Stimulated activated effector memory CD8-positive, alpha-beta T cell treated with anti-CD3 and anti-CD28 coated beads, Interleukin-12 subunit alpha, Interleukin-12 subunit beta, amount 100 ng/mL, for 72 hours (primary cell): ENCODE data around the gene RAN.
"Not testable (repeated sequence)": the region's sequence is repeated elsewhere in the genome, so short reads cannot be mapped to it uniquely, and the experiment has no call there.

Experiments
- ATAC-seq: fragments of 150-1000 bp; cut with Tn5 transposase; 2 replicates; pipeline ENCODE4 v1.10.0; 2021
- DNase-seq, 2 donors: peaks; one replicate each; pipeline ENCODE4 v3.0.0; 2021 to 2022; ENCODE audit warnings: low spot score in 2 of 2
- H3K27ac Mint-ChIP-seq: one replicate; pipeline ENCODE4 v1.8.0; 2022; ENCODE audit warnings: mild to moderate bottlenecking, mixed read lengths
- H3K36me3 Mint-ChIP-seq: one replicate; pipeline ENCODE4 v1.8.0; 2022; ENCODE audit warnings: mild to moderate bottlenecking, mixed read lengths
- H3K4me1 Mint-ChIP-seq: one replicate; pipeline ENCODE4 v1.8.0; 2022; ENCODE audit warnings: mixed read lengths
- H3K4me3 Mint-ChIP-seq: one replicate; pipeline ENCODE4 v1.8.0; 2022; ENCODE audit warnings: mild to moderate bottlenecking, mixed read lengths
- H3K9me3 Mint-ChIP-seq: one replicate; pipeline ENCODE4 v1.8.0; 2022; ENCODE audit warnings: mixed read lengths

The RAN gene

GRCh38 chr12:130879781-130880389 is 8.0 kb downstream of the RAN start:
- no peak for DNase-seq
- peak; percentile 59 for ATAC-seq
- H3K4me1 Mint-ChIP-seq, result peaks cover 59% of the 10 kb centered on the region
- H3K9me3 Mint-ChIP-seq, result no peaks in the 10 kb centered on the region
- H3K27ac Mint-ChIP-seq, result peak overlapping the region; percentile 90
- peaks cover 54% of the 10 kb centered on the region for H3K36me3 Mint-ChIP-seq
- H3K4me3 Mint-ChIP-seq, result peak overlapping the region; percentile 67

DNA sequence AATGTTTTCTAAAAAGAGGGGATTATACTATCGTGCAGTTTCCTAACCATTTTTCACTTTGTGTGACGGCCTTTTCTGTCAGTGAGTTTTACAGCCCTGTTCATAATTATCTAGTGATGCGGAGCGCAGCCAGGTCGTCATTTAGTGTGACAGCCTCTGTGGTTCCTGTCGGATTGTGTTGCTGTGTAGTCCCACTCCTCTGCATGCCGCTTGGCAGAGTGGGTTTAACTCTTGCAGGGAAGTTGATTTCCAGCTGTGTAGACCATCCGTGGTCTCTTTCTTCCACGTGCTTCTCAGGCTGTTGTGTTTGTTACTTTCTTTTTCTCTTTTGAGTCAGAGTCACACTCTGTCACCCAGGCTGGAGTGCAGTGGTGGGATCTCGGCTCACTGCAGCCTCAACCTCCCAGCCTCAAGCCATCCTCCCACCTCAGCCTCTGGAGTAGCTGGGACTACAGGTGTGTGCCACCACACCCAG is 8.6 kb downstream of the RAN start:
- ATAC-seq, result peak; percentile 89
- peak overlapping the region; percentile 67 for H3K4me3 Mint-ChIP-seq
- H3K27ac Mint-ChIP-seq, result peak overlapping the region; percentile 90

GRCh38 chr12:130881046-130881445 is 9.2 kb downstream of the RAN start:
- Mint-ChIP-seq H3K36me3 (peaks cover 42% of the 10 kb centered on the region), H3K4me1 (peaks cover 47% of the 10 kb centered on the region), H3K4me3 (peak overlapping the region; percentile 67), H3K9me3 (no peaks in the 10 kb centered on the region), H3K27ac (peak overlapping the region; percentile 90)
- DNase-seq (no peak), ATAC-seq (no peak)

More for the DNA sequence above, 8.6 kb downstream of the RAN start:
- peaks cover 53% of the 10 kb centered on the region for H3K4me1 Mint-ChIP-seq
- DNase-seq, result peak in 1 of 2 donors; percentile 60
- no peaks in the 10 kb centered on the region for H3K9me3 Mint-ChIP-seq
- peaks cover 48% of the 10 kb centered on the region for H3K36me3 Mint-ChIP-seq

DNA sequence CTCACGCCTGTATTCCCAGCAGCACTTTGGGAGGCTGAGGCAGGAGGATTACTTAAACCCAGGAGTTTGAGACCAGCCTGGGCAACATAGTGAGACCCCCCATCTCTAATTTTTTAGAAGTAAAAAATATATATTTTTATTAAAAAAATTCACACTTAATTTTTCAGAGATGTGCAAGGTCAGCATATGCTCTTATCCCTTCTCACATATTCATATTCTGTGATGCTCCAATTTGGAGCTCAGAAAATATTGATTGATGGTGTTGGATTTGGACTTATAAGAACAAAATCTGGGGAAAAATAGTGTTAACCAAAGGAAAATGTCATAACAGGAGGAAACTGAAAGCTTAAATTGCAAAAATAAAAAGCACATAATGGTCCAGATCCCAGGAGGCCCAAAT is 9.7 kb downstream of the RAN start:
- ATAC-seq, result no peak
- H3K4me3 Mint-ChIP-seq, result peak overlapping the region; percentile 67

DNA sequence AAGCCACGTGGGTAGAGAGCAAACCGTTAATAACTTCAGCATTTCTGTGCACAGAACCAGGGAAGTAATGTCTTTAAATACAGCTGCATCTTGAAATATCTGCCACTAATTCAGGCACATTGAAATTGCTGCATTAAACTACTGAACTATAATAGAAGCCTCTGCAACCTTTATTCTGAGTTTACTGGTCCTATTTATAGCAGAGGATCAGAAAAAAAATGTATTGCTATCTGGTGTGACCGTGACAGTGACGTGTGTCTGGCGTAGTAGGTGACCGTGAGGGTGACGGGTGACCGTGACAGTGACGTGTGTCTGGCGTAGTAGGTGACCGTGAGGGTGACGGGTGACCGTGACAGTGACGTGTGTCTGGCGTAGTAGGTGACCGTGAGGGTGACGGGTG is 15.3 kb downstream of the RAN start:
- not testable (repeated sequence) for H3K36me3 Mint-ChIP-seq, H3K4me1 Mint-ChIP-seq, H3K4me3 Mint-ChIP-seq, DNase-seq, H3K27ac Mint-ChIP-seq, H3K9me3 Mint-ChIP-seq, ATAC-seq

More for the DNA sequence above, 9.7 kb downstream of the RAN start:
- H3K27ac Mint-ChIP-seq, result peak overlapping the region; percentile 90
- peaks cover 37% of the 10 kb centered on the region for H3K36me3 Mint-ChIP-seq
- H3K9me3 Mint-ChIP-seq, result no peaks in the 10 kb centered on the region
- no peak for DNase-seq
- H3K4me1 Mint-ChIP-seq, result peaks cover 43% of the 10 kb centered on the region

- Mint-ChIP-seq H3K4me3 (no peak overlapping the region), H3K36me3 (no peaks in the 10 kb centered on the region), H3K27ac (no peak overlapping the region), H3K9me3 (peaks cover 2% of the 10 kb centered on the region), H3K4me1 (no peaks in the 10 kb centered on the region)
- ATAC-seq (no peak), DNase-seq (no peak)
Measured at GRCh38 chr12:130904064-130904463, 32.2 kb downstream of the RAN start.

DNA sequence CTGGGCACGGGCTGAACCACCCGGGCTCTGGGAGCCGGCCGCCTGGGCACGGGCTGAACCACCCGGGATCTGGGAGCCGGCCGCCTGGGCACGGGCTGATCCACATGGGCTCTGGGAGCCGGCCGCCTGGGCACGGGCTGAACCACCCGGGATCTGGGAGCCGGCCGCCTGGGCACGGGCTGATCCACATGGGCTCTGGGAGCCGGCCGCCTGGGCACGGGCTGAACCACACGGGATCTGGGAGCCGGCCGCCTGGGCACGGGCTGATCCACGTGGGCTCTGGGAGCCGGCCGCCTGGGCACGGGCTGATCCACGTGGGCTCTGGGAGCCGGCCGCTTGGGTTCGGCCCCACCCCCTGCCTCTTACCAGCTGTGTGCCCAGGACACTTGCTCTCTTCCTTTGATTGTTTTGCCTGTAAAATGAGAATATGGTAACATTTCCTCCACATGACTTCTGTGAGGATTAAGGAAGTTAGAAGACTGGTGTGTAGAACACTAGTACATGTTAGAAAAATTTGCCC is 33.1 kb downstream of the RAN start:
- not testable (repeated sequence) for H3K36me3 Mint-ChIP-seq, H3K9me3 Mint-ChIP-seq, DNase-seq, H3K27ac Mint-ChIP-seq, ATAC-seq, H3K4me3 Mint-ChIP-seq, H3K4me1 Mint-ChIP-seq

GRCh38 chr12:130909111-130909510 is 37.2 kb downstream of the RAN start:
- H3K4me3 Mint-ChIP-seq, result no peak overlapping the region
- peaks cover 15% of the 10 kb centered on the region for H3K9me3 Mint-ChIP-seq
- no peaks in the 10 kb centered on the region for H3K36me3 Mint-ChIP-seq
- ATAC-seq (no peak), DNase-seq (no peak)
- H3K27ac Mint-ChIP-seq, result no peak overlapping the region
- H3K4me1 Mint-ChIP-seq, result no peaks in the 10 kb centered on the region

DNA sequence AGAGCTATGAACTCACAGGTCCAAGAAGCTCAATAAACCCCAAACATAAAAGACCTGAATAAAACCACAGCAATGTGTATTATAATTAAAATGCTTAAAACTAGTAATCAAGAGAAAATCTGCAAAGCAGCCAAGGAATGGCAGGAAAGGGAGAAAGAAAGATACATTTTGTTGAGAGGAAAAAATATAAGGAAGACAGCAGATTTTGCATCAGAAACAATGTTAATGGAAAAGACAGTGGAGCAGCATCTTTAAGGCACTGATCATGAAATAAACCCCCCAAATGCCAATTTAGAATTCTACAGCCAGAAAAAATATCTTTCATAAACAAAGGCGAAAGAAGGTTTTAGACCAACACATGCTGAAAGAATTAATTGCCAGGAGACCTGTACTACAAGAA is 39.3 kb downstream of the RAN start:
- ATAC-seq (no peak), DNase-seq (no peak)
- Mint-ChIP-seq H3K4me1 (no peaks in the 10 kb centered on the region), H3K4me3 (no peak overlapping the region), H3K9me3 (peaks cover 15% of the 10 kb centered on the region), H3K36me3 (no peaks in the 10 kb centered on the region), H3K27ac (no peak overlapping the region)

GRCh38 chr12:130911933-130912332 is 40.1 kb downstream of the RAN start:
- Mint-ChIP-seq H3K36me3 (no peaks in the 10 kb centered on the region), H3K4me1 (no peaks in the 10 kb centered on the region)
- no peak for ATAC-seq

GRCh38 chr12:130916241-130916911 is 44.5 kb downstream of the RAN start:
- H3K9me3 Mint-ChIP-seq, result peaks cover 7% of the 10 kb centered on the region
- no peak for DNase-seq
- H3K27ac Mint-ChIP-seq, result no peak overlapping the region
- no peak overlapping the region for H3K4me3 Mint-ChIP-seq
- H3K36me3 Mint-ChIP-seq, result no peaks in the 10 kb centered on the region
- H3K4me1 Mint-ChIP-seq, result no peaks in the 10 kb centered on the region
- peak; percentile 31 for ATAC-seq

More at GRCh38 chr12:130911933-130912332, 40.1 kb downstream of the RAN start:
- no peak overlapping the region for H3K4me3 Mint-ChIP-seq
- peaks cover 15% of the 10 kb centered on the region for H3K9me3 Mint-ChIP-seq
- DNase-seq, result no peak
- no peak overlapping the region for H3K27ac Mint-ChIP-seq

DNA sequence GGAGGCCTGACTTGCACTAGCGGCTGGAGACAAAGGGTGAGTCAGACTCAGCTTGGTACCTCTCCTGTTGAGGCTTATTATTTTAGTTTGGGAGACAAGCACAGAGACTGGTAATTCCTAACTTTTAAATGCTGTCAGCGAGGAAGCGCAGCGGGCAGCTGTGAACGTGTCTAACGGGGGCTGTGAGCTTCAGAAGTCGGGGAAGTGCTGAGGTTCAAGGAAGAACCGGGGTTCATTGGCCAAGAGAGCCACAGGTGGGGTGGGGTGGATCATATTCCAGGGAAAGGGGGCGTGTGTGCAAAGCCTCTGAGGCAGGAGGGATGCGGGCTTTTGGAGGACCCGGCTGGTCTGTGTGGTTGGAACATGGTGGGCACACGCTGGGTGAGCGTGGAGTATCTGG is 45.7 kb downstream of the RAN start:
- DNase-seq, result no peak
- H3K9me3 Mint-ChIP-seq, result no peaks in the 10 kb centered on the region
- H3K27ac Mint-ChIP-seq, result no peak overlapping the region

DNA sequence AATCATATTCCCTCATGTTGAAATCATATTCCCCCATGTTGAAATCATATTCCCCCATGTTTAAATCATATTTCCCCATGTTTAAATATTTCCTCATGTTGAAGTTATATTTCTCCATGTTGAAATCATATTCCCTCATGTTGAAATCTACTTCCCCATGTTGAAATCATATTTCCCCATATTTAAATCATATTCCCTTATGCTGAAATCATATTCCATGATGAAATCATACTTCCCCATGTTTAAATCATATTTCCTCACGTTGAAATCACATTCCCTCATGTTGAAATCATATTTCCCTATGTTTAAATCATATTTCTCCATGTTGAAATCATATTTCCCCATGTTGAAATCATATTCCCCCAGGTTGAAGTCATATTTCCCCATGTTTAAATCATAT is 47.2 kb downstream of the RAN start:
- DNase-seq, result no peak
- no peak for ATAC-seq
- Mint-ChIP-seq H3K27ac (no peak overlapping the region), H3K9me3 (no peaks in the 10 kb centered on the region), H3K4me3 (no peak overlapping the region), H3K4me1 (no peaks in the 10 kb centered on the region), H3K36me3 (no peaks in the 10 kb centered on the region)

More for the DNA sequence above, 45.7 kb downstream of the RAN start:
- no peak for ATAC-seq
- no peaks in the 10 kb centered on the region for H3K4me1 Mint-ChIP-seq
- no peaks in the 10 kb centered on the region for H3K36me3 Mint-ChIP-seq
- H3K4me3 Mint-ChIP-seq, result no peak overlapping the region

GRCh38 chr12:130920119-130920703 is 48.3 kb downstream of the RAN start:
- no peaks in the 10 kb centered on the region for H3K4me1 Mint-ChIP-seq
- H3K36me3 Mint-ChIP-seq, result no peaks in the 10 kb centered on the region
- no peaks in the 10 kb centered on the region for H3K9me3 Mint-ChIP-seq
- no peak overlapping the region for H3K4me3 Mint-ChIP-seq
- DNase-seq, result no peak
- no peak for ATAC-seq
- H3K27ac Mint-ChIP-seq, result no peak overlapping the region

DNA sequence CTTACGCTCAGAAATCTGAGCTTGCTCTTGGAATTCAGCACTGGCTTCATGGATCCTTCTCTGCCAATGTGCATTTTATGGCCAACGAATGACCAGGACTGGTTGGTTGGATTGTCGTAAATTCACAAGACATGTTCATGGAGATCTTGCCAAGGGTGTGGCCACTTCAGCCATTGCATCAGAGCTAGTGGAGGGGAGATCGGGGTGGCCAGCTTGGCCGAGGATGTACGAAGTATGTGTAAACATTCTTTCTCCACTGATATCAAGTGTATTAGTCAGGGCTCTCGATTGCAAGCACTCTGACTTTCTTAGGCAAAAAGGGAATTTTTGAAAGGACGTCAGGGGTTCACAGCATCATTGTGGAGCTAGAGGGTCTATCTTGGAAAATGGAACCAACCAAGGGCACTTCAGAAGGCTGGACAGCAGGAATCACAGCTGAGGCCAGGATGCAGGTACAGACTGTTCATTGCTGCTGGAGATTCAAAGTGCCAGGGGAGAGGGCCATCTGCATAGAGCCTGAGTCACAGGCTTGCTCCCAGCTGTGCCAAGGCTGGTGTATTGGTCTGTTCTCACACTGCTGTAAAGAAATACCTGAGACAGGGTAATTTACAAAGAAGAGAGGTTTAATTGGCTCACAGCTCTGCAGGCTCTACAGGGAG is 49.0 kb downstream of the RAN start:
- Mint-ChIP-seq H3K27ac (no peak overlapping the region), H3K36me3 (no peaks in the 10 kb centered on the region), H3K4me3 (no peak overlapping the region), H3K9me3 (no peaks in the 10 kb centered on the region), H3K4me1 (no peaks in the 10 kb centered on the region)
- DNase-seq (no peak), ATAC-seq (no peak)
